ENCODE results near the gene PRKG1.

The PRKG1 gene

GRCh38 chr10:51789118-51789517 is 714.8 kb downstream of the PRKG1 start:
- TF ChIP-seq TCF12 (IDR thresholded peaks at IDR 0.05; ENCODE audit: low read depth), result no peak
- TF ChIP-seq TEAD4 (IDR thresholded peaks at IDR 0.05), result no peak
- TF ChIP-seq NFIC (IDR thresholded peaks at IDR 0.05), result no peak
- no peak for TF ChIP-seq EGR1 (IDR thresholded peaks at IDR 0.05)

- TF ChIP-seq REST (IDR thresholded peaks at IDR 0.05; ENCODE audit: low read depth) (no peak), TAF1 (IDR thresholded peaks at IDR 0.05; ENCODE audit: low read depth) (no peak), EGR1 (IDR thresholded peaks at IDR 0.05) (no peak), USF1 (IDR thresholded peaks at IDR 0.05) (no peak), YY1 (IDR thresholded peaks at IDR 0.05; ENCODE audit: low read depth) (no peak), TEAD4 (IDR thresholded peaks at IDR 0.05) (no peak), RAD21 (IDR thresholded peaks at IDR 0.05; ENCODE audit: low read depth) (no peak), ZBTB7A (IDR thresholded peaks at IDR 0.05; ENCODE audit: low read depth) (no peak), CREB1 (IDR thresholded peaks at IDR 0.05; ENCODE audit: low read depth) (no peak)
Observed at GRCh38 chr10:51789903-51790302, 715.6 kb downstream of the PRKG1 start.

- TF ChIP-seq TCF12 (IDR thresholded peaks at IDR 0.05; ENCODE audit: low read depth), result no peak
- TF ChIP-seq NFIC (IDR thresholded peaks at IDR 0.05), result no peak
- no peak for TF ChIP-seq CEBPB (IDR thresholded peaks at IDR 0.05)
- no peak for TF ChIP-seq YY1 (IDR thresholded peaks at IDR 0.05; ENCODE audit: low read depth)
- no peak for TF ChIP-seq MAX (IDR thresholded peaks at IDR 0.05)
- no peak for TF ChIP-seq TEAD4 (IDR thresholded peaks at IDR 0.05)
- no peak for TF ChIP-seq EP300 (IDR thresholded peaks at IDR 0.05; ENCODE audit: borderline replicate concordance)
- no peak for TF ChIP-seq EGR1 (IDR thresholded peaks at IDR 0.05)
- TF ChIP-seq FOXM1 (IDR thresholded peaks at IDR 0.05; ENCODE audit: borderline replicate concordance, low read depth), result no peak
- TF ChIP-seq REST (IDR thresholded peaks at IDR 0.05; ENCODE audit: low read depth), result no peak
- no peak for TF ChIP-seq USF1 (IDR thresholded peaks at IDR 0.05)
- TF ChIP-seq ZBTB7A (IDR thresholded peaks at IDR 0.05; ENCODE audit: low read depth), result no peak
- TF ChIP-seq RAD21 (IDR thresholded peaks at IDR 0.05; ENCODE audit: low read depth), result no peak
- no peak for TF ChIP-seq TAF1 (IDR thresholded peaks at IDR 0.05; ENCODE audit: low read depth)
- no peak for TF ChIP-seq CREB1 (IDR thresholded peaks at IDR 0.05; ENCODE audit: low read depth)
Observed at GRCh38 chr10:51792678-51793077, 718.4 kb downstream of the PRKG1 start.

- TF ChIP-seq EP300 (IDR thresholded peaks at IDR 0.05; ENCODE audit: borderline replicate concordance) (no peak), TEAD4 (IDR thresholded peaks at IDR 0.05) (no peak), USF1 (IDR thresholded peaks at IDR 0.05) (no peak), ZBTB7A (IDR thresholded peaks at IDR 0.05; ENCODE audit: low read depth) (no peak), YY1 (IDR thresholded peaks at IDR 0.05; ENCODE audit: low read depth) (no peak), CREB1 (IDR thresholded peaks at IDR 0.05; ENCODE audit: low read depth) (no peak), CEBPB (IDR thresholded peaks at IDR 0.05) (no peak), REST (IDR thresholded peaks at IDR 0.05; ENCODE audit: low read depth) (no peak), NFIC (IDR thresholded peaks at IDR 0.05) (no peak), EGR1 (IDR thresholded peaks at IDR 0.05) (no peak)
Observed at GRCh38 chr10:51800121-51800520, 725.8 kb downstream of the PRKG1 start.

Data from Ishikawa (cell line).